Heart left ventricle (tissue), 16 donors: ENCODE measurements around the gene NSMCE1. TPM values are rescaled to one million over a fixed set of nuclear protein-coding genes. Genes with fewer than 3 reads are reported as not detected.

ENCODE experiments used
- ATAC-seq, 4 donors: fragments of 200-7000 bp; cut with Tn5 transposase; one replicate each; pipeline ENCODE4 v1.9.1; 2020 to 2022; ENCODE audit warnings: moderate library complexity in 4 of 4, mild to moderate bottlenecking in 3 of 4, moderate number of reproducible peaks in 1 of 4
- DNase-seq, 5 donors: peaks; one replicate each; pipeline ENCODE4 v3.0.0-alpha.2; 2020
- H3K27ac ChIP-seq, 12 donors: fragments of 200-600 bp; sonication (generic) in 4 of 12; one replicate each; pipeline versions ENCODE4 v1.5.0 to v1.8.0; 2016 to 2022; ENCODE audit warnings: mild to moderate bottlenecking in 2 of 12
- H3K27me3 ChIP-seq, 9 donors: fragments of 200-600 bp; sonication (generic) in 2 of 9; one replicate each; pipeline versions ENCODE4 v1.5.1 to v1.8.0; 2016 to 2022; ENCODE audit warnings: mild to moderate bottlenecking in 3 of 9
- H3K36me3 ChIP-seq, 9 donors: fragments of 200-600 bp; sonication (generic) in 2 of 9; one replicate each; pipeline versions ENCODE4 v1.5.0 to v1.8.0; 2018 to 2022; ENCODE audit warnings: mild to moderate bottlenecking in 2 of 9
- H3K4me1 ChIP-seq, 12 donors: fragments of 200-600 bp; sonication (generic) in 4 of 12; one replicate each; pipeline versions ENCODE4 v1.5.0 to v1.8.0; 2016 to 2022; ENCODE audit warnings: mild to moderate bottlenecking in 3 of 12
- H3K4me3 ChIP-seq, 12 donors: fragments of 200-600 bp; sonication (generic) in 4 of 12; one replicate each; pipeline versions ENCODE4 v1.5.0 to v1.8.0; 2017 to 2022; ENCODE audit warnings: mild to moderate bottlenecking in 9 of 12, moderate library complexity in 4 of 12
- H3K9me3 ChIP-seq, 12 donors: fragments of 200-600 bp; sonication (generic) in 4 of 12; one replicate each; pipeline versions ENCODE4 v1.5.0 to v1.8.0; 2016 to 2022; ENCODE audit warnings: mild to moderate bottlenecking in 1 of 12
- CTCF ChIP-seq, 12 donors: fragments of 200-600 bp; sonication (generic) in 4 of 12; IDR thresholded peaks; one replicate each; pipeline versions ENCODE4 v1.5.0 to v1.8.0; 2018 to 2022; ENCODE audit warnings: antibody characterized with exemption in 12 of 12, mild to moderate bottlenecking in 5 of 12
- POLR2A ChIP-seq, 2 donors: fragments of 450-650 bp; IDR thresholded peaks; one replicate each; pipeline ENCODE4 v1.6.1; 2017; ENCODE audit warnings: antibody characterized with exemption in 2 of 2, mild to moderate bottlenecking in 2 of 2, moderate library complexity in 2 of 2
- WGBS, 4 donors: extraction: QIAGEN DNeasy Blood & Tissue Kit in 2 of 4; methylation state at CpG; one replicate each; pipeline versions ENCODE4 v1.1.5 to v1.1.7; 2013 to 2018; 5-methylcytosine and 5-hydroxymethylcytosine counted together
- intact Hi-C, 10 donors: fragments of 100-400 bp; cut with DNase I; formaldehyde crosslinking; loops; one replicate each; pipeline versions ENCODE4 v1.11.1 to v1.14.2; 2022
- polyA plus RNA-seq, 2 donors: library from polyadenylated mRNA; stranded (reverse); fragments of 200-250 nt; gene quantifications; one replicate each; pipeline ENCODE4 v1.2.3, GENCODE V29; 2013
- total RNA-seq, 9 donors: library from RNA; depleted of rRNA in 2 of 9; stranded (reverse); fragments of >200 nt in 2 of 9; fragmentation: NEBNext Ultra II Directional in 3 of 9; extraction: Animal tissue kit (Norgen Biotek cat#: 25700) in 3 of 9; gene quantifications; one replicate each; pipeline versions ENCODE4 v1.1.0 to v1.2.4, GENCODE V29; 2016 to 2023
- donor health status: ischemic (EF 13 %, LVEDD 7.1; RV severe dilation, severe dysfunction).
- donor health status: healthy with polysubstance abuse.
- donor health status: DM: no; HTN: yes; CAD: no.
- donor health status: DM: no; HTN: no; CAD: no.
- donor health status: ischemic (EF 25% LVEDD 6.9; RV normal size, moderate dysfunction).
- donor health status: ischemic (EF 25% LVEDD 5.7; RV mildly dilated, moderate dysfunction).
- donor health status: healthy.
- donor health status: DM: yes; HTN: yes; CAD: no.
- donor health status: ischemic (EF 35%, LVEDD 5.7; RV mildly dilated, moderate dysfunction).
- donor health status: nonischemic (EF 11% LVEDD 7.7; RV severe dilation, severe dysfunction).
- donor health status: DM: yes; HTN: yes; CAD: no.
- donor health status: PGD.
- donor health status: ischemic (EF 29% LVEDD 5.4; RV normal size, mild dysfunction).
- donor health status: nonischemic (EF 23%, LVEDD 6.1; RV moderate dilation, normal function).

Gene NSMCE1
- total and polyA plus RNA-seq, 11 donors: 29.6 to 48.7 (median 37.1) TPM

DNA sequence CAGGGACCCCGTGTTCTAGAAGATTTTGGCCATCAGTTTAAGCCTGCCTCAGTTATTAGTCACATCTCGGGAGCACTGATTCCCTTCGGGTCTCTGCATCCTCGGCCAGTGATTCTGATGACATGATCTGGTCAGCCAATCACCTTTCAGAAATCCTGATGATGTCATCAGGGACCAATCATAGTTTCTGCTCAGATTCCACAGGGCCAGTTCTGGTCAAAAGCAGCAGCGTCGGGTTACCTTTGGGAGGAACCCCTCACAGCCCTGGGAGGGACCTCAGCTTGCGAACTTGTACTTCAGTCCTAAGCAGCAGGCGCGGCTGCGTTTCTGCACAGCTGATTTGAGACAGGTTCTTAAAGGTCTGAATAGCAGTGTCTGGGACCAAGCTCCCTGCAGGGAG is 51.3 kb downstream of the NSMCE1 start:
- DNase-seq (peak in 1 of 5 donors; percentile 41), ATAC-seq (peak in 3 of 4 donors; percentile 4 to 71 (median 18))
- intact Hi-C loops: no loop called here
- Histone ChIP-seq H3K4me3 (no peak overlapping the region), H3K9me3 (no peaks in the 10 kb centered on the region), H3K36me3 (peaks cover 0 to 35% (median 15%) of the 10 kb centered on the region in 9 donors), H3K4me1 (peaks cover 0 to 11% (median under 1%) of the 10 kb centered on the region in 12 donors), H3K27ac (no peak overlapping the region), H3K27me3 (no peaks in the 10 kb centered on the region)
- TF ChIP-seq CTCF (IDR thresholded peaks at IDR 0.05) (no peak), POLR2A (IDR thresholded peaks at IDR 0.05) (no peak)
- 73 to 78% (median 76%) methylated on average over 7 to 10 of the region's 10 CpGs for WGBS, 4 donors

- ATAC-seq: no peak
- H3K9me3 ChIP-seq: no peaks in the 10 kb centered on the region
- no peak overlapping the region for H3K27ac ChIP-seq
- peaks cover 0 to 42% (median 21%) of the 10 kb centered on the region in 9 donors for H3K36me3 ChIP-seq
- H3K4me3 ChIP-seq: no peak overlapping the region
- H3K27me3 ChIP-seq: no peaks in the 10 kb centered on the region
- TF ChIP-seq CTCF (IDR thresholded peaks at IDR 0.05) (no peak), POLR2A (IDR thresholded peaks at IDR 0.05) (no peak)
- intact Hi-C loops: no loop called here
- peak in 1 of 5 donors; percentile 48 for DNase-seq
- 89 to 97% (median 95%) methylated on average over 9 to 16 of the region's 16 CpGs for WGBS, 4 donors
- peaks cover 0 to 4% (median 0%) of the 10 kb centered on the region in 12 donors for H3K4me1 ChIP-seq
Measured at GRCh38 chr16:27216297-27216885, 52.2 kb downstream of the NSMCE1 start.

- H3K9me3 ChIP-seq: no peaks in the 10 kb centered on the region
- ATAC-seq: no peak
- H3K36me3 ChIP-seq: peaks cover 0 to 50% (median 26%) of the 10 kb centered on the region in 9 donors
- TF ChIP-seq CTCF (IDR thresholded peaks at IDR 0.05) (no peak), POLR2A (IDR thresholded peaks at IDR 0.05) (no peak)
- peaks cover 0 to 4% (median 0%) of the 10 kb centered on the region in 12 donors for H3K4me1 ChIP-seq
- no peak overlapping the region for H3K27ac ChIP-seq
- no peak overlapping the region for H3K4me3 ChIP-seq
- no peak for DNase-seq
- intact Hi-C loops: no loop called here
- H3K27me3 ChIP-seq: no peaks in the 10 kb centered on the region
- 83 to 100% (median 95%) methylated on average over 7 of the region's 7 CpGs for WGBS, 4 donors
Measured at GRCh38 chr16:27215660-27216059, 52.9 kb downstream of the NSMCE1 start.

DNA sequence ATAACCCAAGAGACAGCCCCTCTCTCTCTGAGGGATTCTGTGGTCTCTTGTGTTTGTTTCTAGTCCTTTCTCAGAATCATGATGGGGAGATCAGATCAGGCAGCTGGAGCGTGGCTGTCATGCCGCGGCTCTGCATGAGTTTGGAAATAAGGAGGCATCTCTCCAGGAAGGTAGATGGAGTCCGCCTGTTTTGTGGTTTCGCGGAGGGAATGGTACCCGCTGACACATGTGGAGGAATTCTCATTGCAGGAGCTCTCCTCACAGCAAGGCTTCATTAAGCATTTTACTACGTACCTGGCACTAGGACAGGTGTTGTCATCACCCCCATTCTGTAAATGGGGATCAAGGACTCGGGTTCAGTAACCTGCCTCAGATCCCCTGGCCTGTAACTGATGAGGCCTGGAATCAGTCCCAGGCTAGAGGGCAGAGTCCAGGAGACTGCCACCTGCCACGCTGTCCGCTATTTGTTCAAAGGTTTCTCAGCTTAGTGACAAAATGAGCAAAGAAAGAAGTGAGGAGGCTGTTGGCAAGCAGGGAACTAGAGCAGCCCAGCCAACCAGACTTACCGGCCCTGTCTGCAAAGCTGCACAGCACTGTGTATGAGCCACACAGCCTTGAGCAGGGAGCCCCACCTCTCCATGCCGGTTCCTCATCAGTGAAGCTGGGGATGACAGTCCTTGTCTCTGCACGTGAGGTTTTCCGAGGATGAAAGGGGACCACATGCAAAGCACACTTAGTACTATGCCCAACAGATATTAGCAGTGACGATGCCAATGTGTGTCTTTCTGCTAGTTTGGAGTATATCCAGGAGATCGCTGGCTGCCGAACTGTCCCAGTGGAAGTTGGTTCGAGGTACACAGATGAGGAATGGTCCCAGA is 54.2 kb downstream of the NSMCE1 start:
- H3K9me3 ChIP-seq: no peaks in the 10 kb centered on the region
- no peaks in the 10 kb centered on the region for H3K27me3 ChIP-seq
- 88 to 95% (median 93%) methylated on average over 19 of the region's 19 CpGs for WGBS, 4 donors
- ATAC-seq (no peak), DNase-seq (peak in 1 of 5 donors; percentile 22)
- peaks cover 0 to 55% (median 26%) of the 10 kb centered on the region in 9 donors for H3K36me3 ChIP-seq
- TF ChIP-seq CTCF (IDR thresholded peaks at IDR 0.05) (no peak), POLR2A (IDR thresholded peaks at IDR 0.05) (no peak)
- no peak overlapping the region for H3K27ac ChIP-seq
- H3K4me1 ChIP-seq: peaks cover 0 to 4% (median 0%) of the 10 kb centered on the region in 12 donors
- H3K4me3 ChIP-seq: no peak overlapping the region
- intact Hi-C loops: no loop called here
